ENCODE results near the gene PARG.
"Not testable (repeated sequence)": the region's sequence is repeated elsewhere in the genome, so short reads cannot be mapped to it uniquely, and the experiment has no call there.

- TF ChIP-seq CTCF, POLR2A (IDR thresholded peaks at IDR 0.05): not testable (repeated sequence)
Observed at GRCh38 chr10:49916451-49916850, 25.4 kb downstream of the PARG start.

Measured in tibial nerve (tissue), 3 donors.